Measurements from ENCODE around the gene DISP2. TPM values are rescaled to one million over a fixed set of nuclear protein-coding genes. Genes with fewer than 3 reads are reported as not detected.

Gene DISP2
- total RNA-seq, 1 experiment from 2014 or later: 1.3 TPM

DNA sequence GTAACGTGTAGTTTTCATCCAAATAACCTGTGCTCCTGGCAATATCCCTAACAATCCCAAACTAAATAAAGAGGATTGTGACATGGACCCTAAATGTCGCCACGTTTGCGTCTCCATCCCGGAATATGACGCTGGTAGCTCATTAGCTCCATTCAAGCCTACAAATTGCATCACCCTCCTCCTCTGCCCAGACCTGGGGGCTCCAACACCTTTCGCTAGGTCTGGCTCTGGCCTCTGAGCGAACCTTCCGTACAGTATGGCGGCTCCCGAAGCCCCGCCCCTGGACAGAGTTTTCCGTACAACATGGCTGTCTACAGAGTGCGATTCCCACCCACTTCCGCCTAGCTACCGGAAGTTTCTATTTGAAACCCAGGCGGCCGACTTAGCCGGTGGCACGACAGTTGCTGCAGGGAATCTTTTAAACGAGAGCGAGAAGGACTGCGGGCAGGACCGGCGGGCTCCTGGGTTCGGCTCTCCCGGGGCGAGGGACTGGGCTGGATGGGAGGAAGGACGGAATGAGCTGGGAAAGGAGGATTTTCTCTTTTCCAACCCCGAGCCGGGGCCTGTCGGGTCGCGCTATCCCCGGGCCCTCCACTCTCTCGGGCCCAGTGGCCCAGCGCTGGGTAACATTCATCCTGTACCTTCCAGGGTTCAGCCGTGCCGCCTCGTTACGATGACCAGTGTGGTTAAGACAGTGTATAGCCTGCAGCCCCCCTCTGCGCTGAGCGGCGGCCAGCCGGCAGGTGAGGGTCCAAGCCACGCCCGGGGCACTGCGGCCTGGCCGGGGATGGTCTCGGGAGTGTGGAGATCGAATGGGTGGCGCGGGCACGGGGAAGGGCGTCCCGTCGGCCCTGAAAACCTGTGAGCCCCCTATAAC lies 24.8 kb downstream of the DISP2 start, which contains the start of gene KNSTRN:
Gene KNSTRN, plus strand, starts transcription at position 142 of the 877 bp plus-strand sequence. Its CDS starts 115 bp downstream, at position 257.
- Histone ChIP-seq H3T11ph (ENCODE audit: low read length) (no peak within 1 kb of the TSS), H2BK20ac (ENCODE audit: low read depth, low read length, poor library complexity, severe bottlenecking) (no peak within 1 kb of the TSS), H3K9me3 (ENCODE audit: control insufficient read depth, low read depth, low read length) (no peaks in the 10 kb centered on the region), H2BK120ac (ENCODE audit: low read depth, low read length, poor library complexity, severe bottlenecking) (no peak within 1 kb of the TSS), H4K5ac (ENCODE audit: insufficient read length, low read depth, low read length) (no peak within 1 kb of the TSS), H2AFZ (ENCODE audit: low read length) (peak within 1 kb of the TSS; percentile 65), H3K79me2 (ENCODE audit: insufficient read depth, low read length) (peaks cover 7% of the 10 kb centered on the region; the same call in 1 of the 2 replicates), H3K18ac (ENCODE audit: insufficient read length, low read depth, low read length) (peak within 1 kb of the TSS; percentile 61), H4K91ac (ENCODE audit: insufficient read length, low read depth, low read length) (no peak within 1 kb of the TSS), H3K4me2 (ENCODE audit: insufficient read depth, insufficient read length, low read length) (peak within 1 kb of the TSS; percentile 91), H2BK12ac (ENCODE audit: insufficient read length, low read depth, low read length) (no peak within 1 kb of the TSS), H3K23me2 (ENCODE audit: insufficient read length, low read depth, low read length, poor library complexity, severe bottlenecking) (peaks cover 5% of the 10 kb centered on the region), H2BK5ac (ENCODE audit: insufficient read length, low read length) (no peak within 1 kb of the TSS), H4K8ac (replicated peaks; ENCODE audit: insufficient read length, low read depth, low read length) (no peak within 1 kb of the TSS), H2BK15ac (ENCODE audit: low read depth, low read length) (no peak within 1 kb of the TSS), H3K27ac (ENCODE audit: insufficient read length, low read depth, low read length) (no peak within 1 kb of the TSS), H2AK5ac (ENCODE audit: insufficient read length, low read length) (no peak within 1 kb of the TSS), H3K56ac (ENCODE audit: insufficient read length, low read depth, low read length) (no peak within 1 kb of the TSS), H3K14ac (ENCODE audit: insufficient read depth, low read length) (peak within 1 kb of the TSS; percentile 84), H3K27me3 (ENCODE audit: insufficient read depth, low read length) (no peaks in the 10 kb centered on the region), H3K23ac (ENCODE audit: insufficient read length, low read depth, low read length) (no peak within 1 kb of the TSS), H3K4me1 (ENCODE audit: insufficient read depth, low read length) (peaks cover 4% of the 10 kb centered on the region), H3K79me1 (ENCODE audit: insufficient read depth, low read depth, low read length, poor library complexity, severe bottlenecking) (peaks cover 4% of the 10 kb centered on the region), H4K20me1 (ENCODE audit: control insufficient read depth, insufficient read depth, insufficient read length) (no peaks in the 10 kb centered on the region), H3K4ac (ENCODE audit: low read depth, low read length) (no peak within 1 kb of the TSS), H3K9ac (ENCODE audit: extremely low read depth, insufficient read length, low read length) (peak within 1 kb of the TSS; percentile 85)
- WGBS (ENCODE audit: extremely low coverage, insufficient read length, low lambda C conversion rate): no CpG with 5 or more reads among the region's 57 CpGs
- Mint-ChIP-seq H3K27ac (peak within 1 kb of the TSS; percentile 80 to 97 (median 93)), H3K27me3 (ENCODE audit: low read depth) (no peaks in the 10 kb centered on the region), H3K4me1 (peaks cover 18 to 20% of the 10 kb centered on the region in 2 experiments), H3K36me3 (ENCODE audit: insufficient read depth in 1 of 3, low read depth in 3 of 3) (peaks cover 33 to 42% (median 38%) of the 10 kb centered on the region in 3 experiments), H3K9me3 (peaks cover 2 to 7% of the 10 kb centered on the region in 2 experiments; a peak in 3 of 5 replicates), H3K4me3 (peak within 1 kb of the TSS; percentile 83 to 92)
- peak; percentile 97 for DNase-seq
- TF ChIP-seq, protein P1, sequence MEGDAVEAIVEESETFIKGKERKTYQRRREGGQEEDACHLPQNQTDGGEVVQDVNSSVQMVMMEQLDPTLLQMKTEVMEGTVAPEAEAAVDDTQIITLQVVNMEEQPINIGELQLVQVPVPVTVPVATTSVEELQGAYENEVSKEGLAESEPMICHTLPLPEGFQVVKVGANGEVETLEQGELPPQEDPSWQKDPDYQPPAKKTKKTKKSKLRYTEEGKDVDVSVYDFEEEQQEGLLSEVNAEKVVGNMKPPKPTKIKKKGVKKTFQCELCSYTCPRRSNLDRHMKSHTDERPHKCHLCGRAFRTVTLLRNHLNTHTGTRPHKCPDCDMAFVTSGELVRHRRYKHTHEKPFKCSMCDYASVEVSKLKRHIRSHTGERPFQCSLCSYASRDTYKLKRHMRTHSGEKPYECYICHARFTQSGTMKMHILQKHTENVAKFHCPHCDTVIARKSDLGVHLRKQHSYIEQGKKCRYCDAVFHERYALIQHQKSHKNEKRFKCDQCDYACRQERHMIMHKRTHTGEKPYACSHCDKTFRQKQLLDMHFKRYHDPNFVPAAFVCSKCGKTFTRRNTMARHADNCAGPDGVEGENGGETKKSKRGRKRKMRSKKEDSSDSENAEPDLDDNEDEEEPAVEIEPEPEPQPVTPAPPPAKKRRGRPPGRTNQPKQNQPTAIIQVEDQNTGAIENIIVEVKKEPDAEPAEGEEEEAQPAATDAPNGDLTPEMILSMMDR (conservative IDR thresholded peaks at IDR 0.05): no peak
